NOMO-1 (cell line): Measurements from ENCODE around the gene CDH15.
A peak's percentile ranks its signal among the peaks of the same experiment; 100 is the strongest.

Source experiments
- DNase-seq, 2 experiments: peaks; one replicate each; lab custom pipeline; 2025; ENCODE audit not compliant: unreplicated experiment in 2 of 2; lab: John Stamatoyannopoulos, UW

The CDH15 gene

GRCh38 chr16:89171216-89172170 lies at the start of gene CDH15:
Gene CDH15, plus strand, starts transcription at chr16:89171748. Its CDS starts 84 bp downstream, at chr16:89171832.
- DNase-seq, result peak; percentile 87 to 96

GRCh38 chr16:89122322-89122851 lies 49.2 kb upstream of the CDH15 start:
- DNase-seq, result no peak

GRCh38 chr16:89123001-89123830 lies 48.3 kb upstream of the CDH15 start:
- DNase-seq, result no peak

GRCh38 chr16:89123831-89124100 lies 47.8 kb upstream of the CDH15 start:
- DNase-seq, result no peak

- DNase-seq, result no peak
These were observed 42.2 kb upstream of the CDH15 start for GRCh38 chr16:89129378-89129777.

GRCh38 chr16:89130448-89130847 lies 41.1 kb upstream of the CDH15 start:
- DNase-seq, result no peak

GRCh38 chr16:89131783-89132182 lies 39.8 kb upstream of the CDH15 start:
- DNase-seq, result no peak

GRCh38 chr16:89132194-89133005 lies 39.1 kb upstream of the CDH15 start:
- no peak for DNase-seq

- no peak for DNase-seq
These were observed 38.0 kb upstream of the CDH15 start for GRCh38 chr16:89133457-89134127.

- no peak for DNase-seq
These were observed 37.3 kb upstream of the CDH15 start for GRCh38 chr16:89134269-89134668.

GRCh38 chr16:89135166-89135565 lies 36.4 kb upstream of the CDH15 start:
- DNase-seq, result no peak

- no peak for DNase-seq
These were observed 35.4 kb upstream of the CDH15 start for GRCh38 chr16:89135971-89136765.

- no peak for DNase-seq
These were observed 34.6 kb upstream of the CDH15 start for GRCh38 chr16:89136931-89137330.

- no peak for DNase-seq
These were observed 33.7 kb upstream of the CDH15 start for GRCh38 chr16:89137666-89138512.

- DNase-seq, result no peak
These were observed 33.1 kb upstream of the CDH15 start for GRCh38 chr16:89138513-89138795.

- no peak for DNase-seq
These were observed 32.6 kb upstream of the CDH15 start for GRCh38 chr16:89138843-89139520.

GRCh38 chr16:89139907-89140361 lies 31.6 kb upstream of the CDH15 start:
- no peak for DNase-seq

GRCh38 chr16:89140401-89140800 lies 31.1 kb upstream of the CDH15 start:
- no peak for DNase-seq
